Measurements from ENCODE around the gene DYNLT4. TPM values are rescaled to one million over a fixed set of nuclear protein-coding genes. Genes with fewer than 3 reads are reported as not detected.
"Not testable (repeated sequence)": the region's sequence is repeated elsewhere in the genome, so short reads cannot be mapped to it uniquely, and the experiment has no call there.

Gene DYNLT4
- total RNA-seq, 1 donor from 2014 or later = 0.32 TPM

GRCh38 chr1:44802306-44803061, 4.7 kb downstream of the DYNLT4 start:
- intact Hi-C loops (cut with micrococcal nuclease) = loop anchor here (5.0 to 10.0 kb wide), 3 partner anchors 210 to 882 kb away; partner anchors contain the start of genes GPBP1L1, HECTD3, NASP and TMEM69

DNA sequence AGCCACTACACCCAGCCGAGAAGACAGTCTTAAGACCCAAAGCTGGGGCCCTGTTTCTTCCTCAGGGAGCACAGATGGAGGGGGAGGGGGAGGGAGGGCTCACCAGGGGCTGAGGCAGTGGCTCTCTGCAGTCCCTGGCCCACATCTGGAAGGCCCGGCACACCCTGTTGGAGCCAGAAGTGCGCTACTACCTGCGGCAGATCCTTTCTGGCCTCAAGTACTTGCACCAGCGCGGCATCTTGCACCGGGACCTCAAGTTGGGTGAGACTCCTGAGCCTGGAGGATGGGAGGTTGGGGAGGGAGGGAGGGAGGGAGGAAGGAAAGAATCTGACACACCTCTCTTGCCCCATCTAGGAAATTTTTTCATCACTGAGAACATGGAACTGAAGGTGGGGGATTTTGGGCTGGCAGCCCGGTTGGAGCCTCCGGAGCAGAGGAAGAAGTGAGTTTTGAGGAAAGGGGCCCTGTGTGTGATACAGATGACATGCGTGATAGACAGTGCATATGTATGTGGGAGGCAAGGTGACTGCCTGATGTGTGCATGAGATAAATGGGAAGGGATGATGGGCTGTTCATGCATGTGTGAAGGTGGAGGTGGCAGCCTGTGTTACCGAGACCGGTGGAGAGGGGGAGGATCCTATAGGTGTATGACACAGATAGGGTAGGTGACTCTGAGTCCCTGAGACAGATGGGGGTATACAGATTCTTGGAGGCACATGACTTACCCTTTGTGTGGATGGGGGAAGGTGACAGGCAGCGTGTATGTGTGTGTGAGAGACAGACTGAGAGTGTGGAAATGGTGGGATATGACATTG, 5.5 kb downstream of the DYNLT4 start:
- H3K27ac Mint-ChIP-seq = peak overlapping the region; percentile 98
- H3K4me3 Mint-ChIP-seq (ENCODE audit: low read depth) = peak overlapping the region; percentile 91
- no peaks in the 10 kb centered on the region for H3K9me3 Mint-ChIP-seq
- intact Hi-C loops (cut with micrococcal nuclease) = loop anchor here (1.0 to 10.0 kb wide), 4 partner anchors 8 to 883 kb away; partner anchors contain the start of genes GPBP1L1, HECTD3, NASP and TMEM69
- H3K4me1 Mint-ChIP-seq (ENCODE audit: low read depth) = peaks cover 29% of the 10 kb centered on the region
- no peaks in the 10 kb centered on the region for H3K27me3 Mint-ChIP-seq (ENCODE audit: low read depth)
- H3K36me3 Mint-ChIP-seq (ENCODE audit: low read depth) = peaks cover 56% of the 10 kb centered on the region
- DNase-seq (ENCODE audit: low spot score) = no peak

More at GRCh38 chr1:44802306-44803061, 4.7 kb downstream of the DYNLT4 start:
- Mint-ChIP-seq H3K36me3 (ENCODE audit: low read depth) (peaks cover 64% of the 10 kb centered on the region), H3K27ac (peak overlapping the region; percentile 74), H3K4me1 (ENCODE audit: low read depth) (peaks cover 36% of the 10 kb centered on the region), H3K9me3 (no peaks in the 10 kb centered on the region), H3K4me3 (ENCODE audit: low read depth) (peak overlapping the region; percentile 91), H3K27me3 (ENCODE audit: low read depth) (no peaks in the 10 kb centered on the region)
- DNase-seq (ENCODE audit: low spot score) = no peak

- H3K27me3 Mint-ChIP-seq (ENCODE audit: low read depth) = no peaks in the 10 kb centered on the region
- DNase-seq (ENCODE audit: low spot score) = peak; percentile 97
- H3K36me3 Mint-ChIP-seq (ENCODE audit: low read depth) = peaks cover 43% of the 10 kb centered on the region
- peaks cover 23% of the 10 kb centered on the region for H3K4me1 Mint-ChIP-seq (ENCODE audit: low read depth)
- intact Hi-C loops (cut with micrococcal nuclease) = loop anchor here (2.0 to 10.0 kb wide), 5 partner anchors 15 to 1447 kb away; partner anchors contain the start of genes GPBP1L1, HECTD3, NASP and RAD54L
- no peaks in the 10 kb centered on the region for H3K9me3 Mint-ChIP-seq
- peak within 1 kb of the TSS; percentile 99 for H3K27ac Mint-ChIP-seq
- peak within 1 kb of the TSS; percentile 97 for H3K4me3 Mint-ChIP-seq (ENCODE audit: low read depth)
Observed at GRCh38 chr1:44799770-44800584, 7.2 kb downstream of the DYNLT4 start, which contains the start of gene PLK3. Gene PLK3 (plus strand): TSS chr1:44800377. CDS start chr1:44800464, 87 bp downstream.

GRCh38 chr1:44798481-44799365, 8.4 kb downstream of the DYNLT4 start:
- H3K36me3 Mint-ChIP-seq (ENCODE audit: low read depth) = peaks cover 31% of the 10 kb centered on the region
- peaks cover 20% of the 10 kb centered on the region for H3K4me1 Mint-ChIP-seq (ENCODE audit: low read depth)
- no peaks in the 10 kb centered on the region for H3K27me3 Mint-ChIP-seq (ENCODE audit: low read depth)
- intact Hi-C loops (cut with micrococcal nuclease) = loop anchor here (2.0 kb wide), 2 partner anchors 14 to 1448 kb away; partner anchors contain the start of gene RAD54L
- no peaks in the 10 kb centered on the region for H3K9me3 Mint-ChIP-seq
- DNase-seq (ENCODE audit: low spot score) = no peak
- peak overlapping the region; percentile 99 for H3K27ac Mint-ChIP-seq
- H3K4me3 Mint-ChIP-seq (ENCODE audit: low read depth) = peak overlapping the region; percentile 97

- H3K4me3 Mint-ChIP-seq (ENCODE audit: low read depth); DNase-seq (ENCODE audit: low spot score); H3K9me3 Mint-ChIP-seq; H3K27ac Mint-ChIP-seq; H3K27me3 Mint-ChIP-seq (ENCODE audit: low read depth): not testable (repeated sequence)
- peaks cover 22% of the 10 kb centered on the region for H3K36me3 Mint-ChIP-seq (ENCODE audit: low read depth)
- peaks cover 17% of the 10 kb centered on the region for H3K4me1 Mint-ChIP-seq (ENCODE audit: low read depth)
- intact Hi-C loops (cut with micrococcal nuclease) = loop anchor here (2.0 kb wide), 2 partner anchors 13 to 1449 kb away; partner anchors contain the start of gene RAD54L
Observed at GRCh38 chr1:44797886-44798285, 9.3 kb downstream of the DYNLT4 start.

DNA sequence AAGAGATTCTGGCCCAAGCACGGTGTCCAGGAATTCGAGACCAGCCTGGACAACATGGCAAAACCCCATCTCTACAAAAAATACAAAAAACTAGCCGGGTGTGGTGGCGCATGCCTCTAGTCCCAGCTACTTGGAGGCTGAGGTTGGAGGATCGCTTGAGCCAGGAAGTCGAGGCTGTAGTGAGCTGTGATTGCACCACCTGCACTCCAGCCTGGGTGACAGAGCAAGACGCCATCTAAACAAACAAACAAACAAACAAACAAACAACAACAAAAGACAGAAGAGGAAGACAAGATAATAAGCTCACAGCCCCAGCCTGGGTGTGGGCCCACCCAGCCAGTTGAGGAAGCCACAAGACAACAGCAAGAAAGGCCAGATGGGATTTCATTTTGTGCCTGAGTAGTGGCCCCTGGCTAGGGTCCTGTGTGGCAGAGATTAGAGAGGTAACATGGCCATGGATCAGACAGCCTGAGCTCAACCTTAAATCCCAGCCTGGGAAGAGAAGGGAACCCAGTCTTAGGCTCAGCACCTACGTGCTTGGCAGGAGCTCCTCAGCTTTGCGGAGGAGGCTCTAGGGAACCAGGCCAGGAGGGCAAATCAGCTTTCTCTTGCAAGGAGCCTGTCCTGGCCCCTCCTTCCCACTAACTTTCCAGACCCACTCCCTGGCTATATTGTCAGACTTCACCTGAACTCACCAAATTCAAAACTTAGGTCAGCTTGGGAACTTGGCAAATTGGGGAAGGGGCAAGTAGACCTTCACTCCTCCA, 14.2 kb downstream of the DYNLT4 start:
- peaks cover 2% of the 10 kb centered on the region for H3K4me1 Mint-ChIP-seq (ENCODE audit: low read depth)
- H3K36me3 Mint-ChIP-seq (ENCODE audit: low read depth) = no peaks in the 10 kb centered on the region
- H3K9me3 Mint-ChIP-seq = no peaks in the 10 kb centered on the region
- no peak overlapping the region for H3K4me3 Mint-ChIP-seq (ENCODE audit: low read depth)
- H3K27ac Mint-ChIP-seq = no peak overlapping the region
- no peak for DNase-seq (ENCODE audit: low spot score)
- intact Hi-C loops (cut with micrococcal nuclease) = no loop called here
- no peaks in the 10 kb centered on the region for H3K27me3 Mint-ChIP-seq (ENCODE audit: low read depth)

DNA sequence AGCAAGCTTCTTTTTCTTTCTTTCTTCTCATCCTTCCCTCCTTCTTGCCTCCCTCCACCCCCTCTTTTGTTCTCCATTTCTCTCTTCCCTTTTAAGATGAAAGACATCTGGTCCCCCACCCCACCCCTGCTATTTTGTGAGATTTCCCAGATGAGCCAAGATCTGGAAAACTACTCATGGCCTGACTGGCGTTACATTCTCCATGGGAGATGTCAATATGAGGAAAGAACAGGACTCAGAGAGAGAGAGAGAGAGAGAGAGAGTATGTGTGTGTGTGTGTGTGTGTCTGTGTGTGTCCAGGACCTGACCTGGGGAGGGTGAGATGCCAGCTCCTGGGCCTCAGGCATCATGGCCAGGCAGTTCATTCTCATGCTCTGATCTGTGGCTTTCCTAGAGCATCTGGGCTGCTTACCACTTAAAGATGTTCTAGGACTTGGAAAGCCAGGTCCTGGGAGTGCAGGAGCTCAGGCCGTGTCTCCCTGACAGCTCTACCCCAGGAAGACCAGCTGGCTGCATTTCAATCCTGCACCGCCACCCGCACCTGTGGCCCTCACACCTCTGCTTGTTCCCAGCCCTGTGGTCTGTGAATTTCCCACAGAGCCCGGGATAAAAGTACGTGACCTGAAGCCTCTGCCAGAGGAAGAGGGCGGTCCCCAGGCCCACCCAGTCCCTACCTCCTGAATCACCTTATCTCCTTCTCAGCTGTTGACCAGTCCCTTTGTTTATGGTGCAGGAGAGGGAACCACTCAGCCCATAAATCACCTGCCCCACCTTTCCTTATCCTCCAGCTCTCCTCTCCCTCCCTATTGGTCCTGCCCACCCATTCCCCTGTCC, 16.0 kb downstream of the DYNLT4 start:
- no peak for DNase-seq (ENCODE audit: low spot score)
- Mint-ChIP-seq H3K4me3 (ENCODE audit: low read depth) (no peak overlapping the region), H3K36me3 (ENCODE audit: low read depth) (no peaks in the 10 kb centered on the region), H3K9me3 (no peaks in the 10 kb centered on the region), H3K27ac (no peak overlapping the region), H3K4me1 (ENCODE audit: low read depth) (peaks cover 6% of the 10 kb centered on the region), H3K27me3 (ENCODE audit: low read depth) (no peaks in the 10 kb centered on the region)
- intact Hi-C loops (cut with micrococcal nuclease) = no loop called here

- Mint-ChIP-seq H3K27ac (no peak within 1 kb of the TSS), H3K4me3 (ENCODE audit: low read depth) (no peak within 1 kb of the TSS), H3K36me3 (ENCODE audit: low read depth) (peaks cover 6% of the 10 kb centered on the region), H3K27me3 (ENCODE audit: low read depth) (no peaks in the 10 kb centered on the region), H3K4me1 (ENCODE audit: low read depth) (peaks cover 25% of the 10 kb centered on the region), H3K9me3 (no peaks in the 10 kb centered on the region)
- intact Hi-C loops (cut with micrococcal nuclease) = loop anchor here (5.0 kb wide), 2 partner anchors 34 to 224 kb away; partner anchors contain the start of genes HECTD3 and UROD
- DNase-seq (ENCODE audit: low spot score) = no peak
Observed at GRCh38 chr1:44788120-44788860, 18.9 kb downstream of the DYNLT4 start, which contains the start of gene BEST4. Gene BEST4 (minus strand): TSS chr1:44788170. CDS start chr1:44787705, 465 bp downstream.

- Mint-ChIP-seq H3K27me3 (ENCODE audit: low read depth) (no peaks in the 10 kb centered on the region), H3K36me3 (ENCODE audit: low read depth) (peaks cover 12% of the 10 kb centered on the region), H3K4me1 (ENCODE audit: low read depth) (peaks cover 28% of the 10 kb centered on the region), H3K9me3 (no peaks in the 10 kb centered on the region), H3K4me3 (ENCODE audit: low read depth) (no peak overlapping the region), H3K27ac (no peak overlapping the region)
- intact Hi-C loops (cut with micrococcal nuclease) = loop anchor here (5.0 kb wide), 2 partner anchors 35 to 225 kb away; partner anchors contain the start of genes HECTD3 and UROD
- no peak for DNase-seq (ENCODE audit: low spot score)
Observed at GRCh38 chr1:44787506-44787905, 19.6 kb downstream of the DYNLT4 start.

Measured in activated T-helper 2 cell treated with anti-CD3 and anti-CD28 coated beads, Interferon-gamma antibody, Interleukin-2, Interleukin-4, amounts not matched to agents 10 μg/mL and 5 μg/mL and 100 μg/mL, durations not matched to agents 14 hours and 24 hours and 36 hours (primary cell).